Measurements from ENCODE around the gene ATXN7L1.
"Not testable (repeated sequence)": the region's sequence is repeated elsewhere in the genome, so short reads cannot be mapped to it uniquely, and the experiment has no call there.

The ATXN7L1 gene

GRCh38 chr7:105890290-105890997 is 14.0 kb upstream of the ATXN7L1 start:
- no peak for DNase-seq

- no peak for DNase-seq
These were observed 11.3 kb upstream of the ATXN7L1 start for GRCh38 chr7:105887569-105888189.

GRCh38 chr7:105886776-105887175 is 10.4 kb upstream of the ATXN7L1 start:
- no peak for DNase-seq

- no peak for DNase-seq
These were observed 9.2 kb upstream of the ATXN7L1 start for GRCh38 chr7:105885387-105886111.

GRCh38 chr7:105883179-105883578 is 6.8 kb upstream of the ATXN7L1 start:
- DNase-seq: not testable (repeated sequence)

- no peak for DNase-seq
These were observed 5.0 kb upstream of the ATXN7L1 start for GRCh38 chr7:105881439-105881838.

- no peak for DNase-seq
These were observed 4.4 kb upstream of the ATXN7L1 start for GRCh38 chr7:105880571-105881330.

- no peak for DNase-seq
These were observed 3.4 kb upstream of the ATXN7L1 start for GRCh38 chr7:105879782-105880181.

GRCh38 chr7:105878746-105879605 is 2.6 kb upstream of the ATXN7L1 start:
- DNase-seq: no peak

- DNase-seq: no peak
These were observed 1.3 kb upstream of the ATXN7L1 start for GRCh38 chr7:105877736-105878135.

GRCh38 chr7:105876964-105877601 is 684 bp upstream of the ATXN7L1 start:
- DNase-seq: no peak

GRCh38 chr7:105875505-105875904 is 894 bp downstream of the ATXN7L1 start:
- DNase-seq: no peak

- DNase-seq: no peak
These were observed 2.3 kb downstream of the ATXN7L1 start for GRCh38 chr7:105874055-105874454.

- DNase-seq: no peak
These were observed 3.9 kb downstream of the ATXN7L1 start for GRCh38 chr7:105872491-105872890.

- no peak for DNase-seq
These were observed 5.3 kb downstream of the ATXN7L1 start for GRCh38 chr7:105871142-105871541.

GRCh38 chr7:105866102-105866801 is 10.1 kb downstream of the ATXN7L1 start:
- DNase-seq: no peak

- no peak for DNase-seq
These were observed 12.5 kb downstream of the ATXN7L1 start for GRCh38 chr7:105863876-105864275.

GRCh38 chr7:105862770-105863169 is 13.6 kb downstream of the ATXN7L1 start:
- no peak for DNase-seq

- no peak for DNase-seq
These were observed 14.1 kb downstream of the ATXN7L1 start for GRCh38 chr7:105862276-105862675.

GRCh38 chr7:105861224-105861623 is 15.2 kb downstream of the ATXN7L1 start:
- no peak for DNase-seq

GRCh38 chr7:105860793-105861192 is 15.6 kb downstream of the ATXN7L1 start:
- DNase-seq: no peak
